ENCODE measurements around the gene MTCL3.

The MTCL3 gene

DNA sequence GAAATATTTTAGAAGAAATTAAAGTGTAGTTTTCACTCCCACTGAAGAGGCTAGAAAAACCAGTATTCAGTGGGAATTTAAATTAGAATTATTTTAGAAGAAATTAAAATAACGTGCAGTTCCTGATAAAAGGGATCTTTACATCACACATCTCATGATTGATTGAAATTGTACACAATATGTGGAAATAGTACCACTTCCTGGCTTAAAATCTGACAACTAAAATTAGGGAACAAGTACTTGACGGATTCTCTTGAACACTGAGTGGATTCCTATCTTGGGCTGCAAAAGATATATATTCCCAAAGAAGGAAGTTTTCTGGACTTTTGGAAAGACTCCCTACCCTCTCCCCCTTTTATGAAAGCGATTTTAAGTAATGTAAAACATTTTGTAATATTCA, 14.6 kb upstream of the MTCL3 start:
- Mint-ChIP-seq H3K4me3 (ENCODE audit: low read depth) (no peak overlapping the region), H3K4me1 (ENCODE audit: low read depth) (no peaks in the 10 kb centered on the region), H3K27me3 (ENCODE audit: low read depth) (peaks cover 34% of the 10 kb centered on the region), H3K9me3 (no peaks in the 10 kb centered on the region), H3K36me3 (ENCODE audit: low read depth) (no peaks in the 10 kb centered on the region), H3K27ac (no peak overlapping the region)
- intact Hi-C loops (cut with micrococcal nuclease), result no loop called here
- DNase-seq (ENCODE audit: low spot score), result no peak

DNA sequence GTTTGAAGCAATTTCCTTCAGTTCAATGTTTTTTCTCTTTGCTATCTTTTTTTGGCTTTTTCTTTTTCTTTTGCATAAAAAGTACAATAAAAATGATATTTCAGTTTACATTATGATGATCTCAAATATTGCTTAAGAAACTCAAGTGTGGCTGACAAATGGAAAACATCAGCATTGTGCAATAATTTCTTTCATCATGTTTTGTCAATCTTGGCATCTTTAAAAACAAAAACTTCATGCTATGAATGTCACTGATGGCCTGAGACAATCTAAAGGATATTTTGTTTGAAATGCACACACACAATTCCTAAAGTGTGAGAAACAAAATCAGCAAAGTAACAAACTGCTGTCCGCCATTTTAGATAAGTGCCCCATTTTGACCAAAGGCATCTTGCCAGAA, 13.9 kb upstream of the MTCL3 start:
- Mint-ChIP-seq H3K4me1 (ENCODE audit: low read depth) (no peaks in the 10 kb centered on the region), H3K4me3 (ENCODE audit: low read depth) (no peak overlapping the region), H3K27ac (no peak overlapping the region), H3K9me3 (no peaks in the 10 kb centered on the region), H3K36me3 (ENCODE audit: low read depth) (no peaks in the 10 kb centered on the region), H3K27me3 (ENCODE audit: low read depth) (peaks cover 39% of the 10 kb centered on the region)
- DNase-seq (ENCODE audit: low spot score), result no peak
- intact Hi-C loops (cut with micrococcal nuclease), result no loop called here

GRCh38 chr6:127522714-127523113, 3.6 kb upstream of the MTCL3 start:
- peaks cover 25% of the 10 kb centered on the region for H3K4me1 Mint-ChIP-seq (ENCODE audit: low read depth)
- no peaks in the 10 kb centered on the region for H3K36me3 Mint-ChIP-seq (ENCODE audit: low read depth)
- H3K4me3 Mint-ChIP-seq (ENCODE audit: low read depth), result no peak overlapping the region
- no peak overlapping the region for H3K27ac Mint-ChIP-seq
- no peaks in the 10 kb centered on the region for H3K9me3 Mint-ChIP-seq
- no peak for DNase-seq (ENCODE audit: low spot score)
- H3K27me3 Mint-ChIP-seq (ENCODE audit: low read depth), result peaks cover 33% of the 10 kb centered on the region
- intact Hi-C loops (cut with micrococcal nuclease), result no loop called here

DNA sequence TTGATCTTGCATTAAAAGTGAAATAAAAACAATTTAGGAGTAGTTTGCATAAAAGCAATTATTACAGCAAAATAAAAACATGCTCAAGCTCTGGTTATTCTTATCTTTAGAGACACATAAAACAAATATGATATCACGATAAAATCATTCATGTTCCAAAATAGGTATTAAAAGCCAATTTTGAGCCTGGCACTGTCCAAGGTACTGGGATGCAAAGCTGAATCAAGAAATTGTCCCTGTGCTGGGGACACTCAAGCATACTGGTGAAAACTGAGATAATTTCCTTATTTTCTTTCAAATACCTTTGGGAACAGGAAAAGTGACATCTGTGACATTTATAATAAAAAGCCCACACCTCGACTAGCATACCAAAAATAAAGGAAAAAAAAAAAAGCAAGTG, 931 bp upstream of the MTCL3 start:
- intact Hi-C loops (cut with micrococcal nuclease), result no loop called here
- Mint-ChIP-seq H3K9me3 (no peaks in the 10 kb centered on the region), H3K4me1 (ENCODE audit: low read depth) (peaks cover 37% of the 10 kb centered on the region), H3K27me3 (ENCODE audit: low read depth) (peaks cover 26% of the 10 kb centered on the region), H3K27ac (no peak overlapping the region), H3K4me3 (ENCODE audit: low read depth) (no peak overlapping the region), H3K36me3 (ENCODE audit: low read depth) (peaks cover 8% of the 10 kb centered on the region)
- no peak for DNase-seq (ENCODE audit: low spot score)

DNA sequence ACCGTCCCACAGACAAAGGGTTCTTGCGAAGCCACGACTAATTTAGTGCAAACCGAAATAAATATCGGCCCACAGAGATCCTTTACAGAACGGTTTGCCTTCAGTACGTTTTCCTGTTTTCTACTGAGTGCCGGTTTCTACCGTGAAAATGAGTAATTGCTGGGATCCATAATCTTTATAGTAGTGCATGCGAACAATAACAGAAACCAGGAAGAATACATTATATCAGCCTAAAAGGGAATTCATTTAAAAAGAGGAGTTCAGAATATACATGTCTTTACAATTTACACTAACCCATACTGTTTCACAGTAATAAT, 292 bp upstream of the MTCL3 start:
- H3K4me1 Mint-ChIP-seq (ENCODE audit: low read depth), result peaks cover 41% of the 10 kb centered on the region
- peaks cover 28% of the 10 kb centered on the region for H3K27me3 Mint-ChIP-seq (ENCODE audit: low read depth)
- DNase-seq (ENCODE audit: low spot score), result no peak
- H3K36me3 Mint-ChIP-seq (ENCODE audit: low read depth), result peaks cover 14% of the 10 kb centered on the region
- H3K27ac Mint-ChIP-seq, result peak overlapping the region; percentile 86
- peak overlapping the region; percentile 86 for H3K4me3 Mint-ChIP-seq (ENCODE audit: low read depth)
- intact Hi-C loops (cut with micrococcal nuclease), result loop anchor here (2.0 to 5.0 kb wide), 2 partner anchors 19 to 217 kb away; no protein-coding TSS in a partner anchor
- no peaks in the 10 kb centered on the region for H3K9me3 Mint-ChIP-seq

- Mint-ChIP-seq H3K36me3 (ENCODE audit: low read depth) (peaks cover 26% of the 10 kb centered on the region), H3K4me3 (ENCODE audit: low read depth) (peak overlapping the region; percentile 86), H3K27ac (peak overlapping the region; percentile 86), H3K27me3 (ENCODE audit: low read depth) (peaks cover 19% of the 10 kb centered on the region), H3K4me1 (ENCODE audit: low read depth) (peaks cover 48% of the 10 kb centered on the region), H3K9me3 (no peaks in the 10 kb centered on the region)
- intact Hi-C loops (cut with micrococcal nuclease), result loop anchor here (2.0 to 5.0 kb wide), 2 partner anchors 21 to 216 kb away; no protein-coding TSS in a partner anchor
- DNase-seq (ENCODE audit: low spot score), result no peak
These were observed 885 bp downstream of the MTCL3 start for GRCh38 chr6:127518191-127518709.

GRCh38 chr6:127517693-127518092, 1.4 kb downstream of the MTCL3 start:
- intact Hi-C loops (cut with micrococcal nuclease), result loop anchor here (2.0 to 5.0 kb wide), 4 partner anchors 21 to 251 kb away; partner anchors contain the start of gene RNF146
- Mint-ChIP-seq H3K4me1 (ENCODE audit: low read depth) (peaks cover 48% of the 10 kb centered on the region), H3K36me3 (ENCODE audit: low read depth) (peaks cover 31% of the 10 kb centered on the region), H3K27ac (peak overlapping the region; percentile 86), H3K9me3 (no peaks in the 10 kb centered on the region), H3K4me3 (ENCODE audit: low read depth) (peak overlapping the region; percentile 86), H3K27me3 (ENCODE audit: low read depth) (peaks cover 16% of the 10 kb centered on the region)
- no peak for DNase-seq (ENCODE audit: low spot score)

DNA sequence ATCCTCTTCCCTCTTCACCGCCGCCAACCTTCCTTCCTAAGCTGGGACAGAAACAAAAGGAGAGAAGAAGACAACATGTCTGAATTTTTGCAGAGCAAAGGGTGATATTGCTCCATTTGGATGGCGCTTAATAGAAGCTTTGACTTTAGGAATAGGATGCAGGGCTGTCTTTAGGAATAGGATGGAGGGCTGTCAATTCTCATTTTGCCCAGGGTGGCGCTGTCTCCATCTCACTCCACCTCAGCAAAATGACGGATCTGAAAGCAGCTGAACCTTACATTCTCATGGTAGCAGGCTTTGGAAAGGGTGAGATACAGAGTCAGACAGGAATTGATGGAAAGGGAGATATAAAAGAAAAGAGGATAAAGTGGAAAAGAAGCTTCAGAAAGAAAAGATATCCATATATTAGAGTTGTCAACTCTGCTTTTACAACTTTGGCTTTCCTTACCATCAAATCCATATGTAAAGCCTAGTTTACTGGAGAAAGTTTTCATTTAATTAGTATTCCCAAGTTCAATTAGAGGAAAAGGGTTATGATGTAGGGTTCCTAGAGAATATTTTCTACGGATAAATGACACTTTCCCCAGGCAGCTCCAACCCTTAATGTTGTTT, 2.4 kb downstream of the MTCL3 start:
- DNase-seq (ENCODE audit: low spot score), result peak; percentile 50
- Mint-ChIP-seq H3K4me1 (ENCODE audit: low read depth) (peaks cover 48% of the 10 kb centered on the region), H3K4me3 (ENCODE audit: low read depth) (peak overlapping the region; percentile 90), H3K27me3 (ENCODE audit: low read depth) (peaks cover 11% of the 10 kb centered on the region), H3K36me3 (ENCODE audit: low read depth) (peaks cover 38% of the 10 kb centered on the region), H3K9me3 (no peaks in the 10 kb centered on the region), H3K27ac (peak overlapping the region; percentile 73)
- intact Hi-C loops (cut with micrococcal nuclease), result loop anchor here (1.0 to 5.0 kb wide), 6 partner anchors 32 to 250 kb away; partner anchors contain the start of genes ECHDC1 and RNF146

GRCh38 chr6:127515794-127516661, 3.1 kb downstream of the MTCL3 start:
- Mint-ChIP-seq H3K27me3 (ENCODE audit: low read depth) (peaks cover 7% of the 10 kb centered on the region), H3K9me3 (no peaks in the 10 kb centered on the region), H3K4me1 (ENCODE audit: low read depth) (peaks cover 43% of the 10 kb centered on the region), H3K27ac (peak overlapping the region; percentile 73), H3K4me3 (ENCODE audit: low read depth) (peak overlapping the region; percentile 90), H3K36me3 (ENCODE audit: low read depth) (peaks cover 39% of the 10 kb centered on the region)
- DNase-seq (ENCODE audit: low spot score), result peak; percentile 73
- intact Hi-C loops (cut with micrococcal nuclease), result loop anchor here (1.0 to 5.0 kb wide), 6 partner anchors 32 to 249 kb away; partner anchors contain the start of genes ECHDC1 and RNF146

DNA sequence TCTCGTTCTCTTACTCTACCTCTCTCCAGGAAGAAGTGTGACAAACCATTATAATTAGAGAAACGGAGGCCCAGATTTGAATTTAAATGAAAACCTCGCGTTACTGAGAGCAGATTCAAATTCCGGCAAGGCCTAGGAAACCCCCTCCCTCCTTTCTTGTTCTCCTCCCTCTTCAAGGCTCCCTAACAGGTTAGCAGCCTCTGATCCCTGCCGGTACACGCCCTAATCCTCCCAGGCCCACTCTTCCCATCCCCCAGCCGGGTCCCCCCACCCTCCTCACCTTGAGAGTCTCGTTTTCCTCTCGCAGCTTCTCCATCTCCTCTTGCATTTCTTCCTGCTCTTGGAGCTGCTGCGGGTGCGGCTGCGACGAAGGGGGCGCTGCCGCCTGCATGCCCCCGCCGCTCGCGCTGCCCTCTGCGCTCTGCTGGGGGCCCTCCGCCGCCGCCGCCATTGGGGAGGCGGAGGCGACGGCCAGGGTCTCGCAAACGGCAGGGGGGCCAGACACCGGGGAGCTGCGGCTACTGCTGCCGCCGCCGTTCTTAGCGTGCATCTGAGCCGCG, 3.8 kb downstream of the MTCL3 start:
- peaks cover 7% of the 10 kb centered on the region for H3K27me3 Mint-ChIP-seq (ENCODE audit: low read depth)
- H3K4me1 Mint-ChIP-seq (ENCODE audit: low read depth), result peaks cover 43% of the 10 kb centered on the region
- peak overlapping the region; percentile 90 for H3K4me3 Mint-ChIP-seq (ENCODE audit: low read depth)
- H3K27ac Mint-ChIP-seq, result peak overlapping the region; percentile 63
- no peak for DNase-seq (ENCODE audit: low spot score)
- intact Hi-C loops (cut with micrococcal nuclease), result loop anchor here (5.0 kb wide), 1 partner anchor 213 kb away; no protein-coding TSS in a partner anchor
- H3K9me3 Mint-ChIP-seq, result no peaks in the 10 kb centered on the region
- peaks cover 46% of the 10 kb centered on the region for H3K36me3 Mint-ChIP-seq (ENCODE audit: low read depth)

GRCh38 chr6:127514773-127515227, 4.3 kb downstream of the MTCL3 start:
- Mint-ChIP-seq H3K27ac (peak overlapping the region; percentile 63), H3K9me3 (no peaks in the 10 kb centered on the region), H3K4me1 (ENCODE audit: low read depth) (peaks cover 42% of the 10 kb centered on the region), H3K4me3 (ENCODE audit: low read depth) (peak overlapping the region; percentile 90), H3K27me3 (ENCODE audit: low read depth) (peaks cover 7% of the 10 kb centered on the region), H3K36me3 (ENCODE audit: low read depth) (peaks cover 51% of the 10 kb centered on the region)
- peak; percentile 57 for DNase-seq (ENCODE audit: low spot score)
- intact Hi-C loops (cut with micrococcal nuclease), result loop anchor here (5.0 kb wide), 1 partner anchor 212 kb away; no protein-coding TSS in a partner anchor

- peak overlapping the region; percentile 90 for H3K4me3 Mint-ChIP-seq (ENCODE audit: low read depth)
- peaks cover 6% of the 10 kb centered on the region for H3K27me3 Mint-ChIP-seq (ENCODE audit: low read depth)
- intact Hi-C loops (cut with micrococcal nuclease), result no loop called here
- no peak for DNase-seq (ENCODE audit: low spot score)
- H3K4me1 Mint-ChIP-seq (ENCODE audit: low read depth), result peaks cover 40% of the 10 kb centered on the region
- peaks cover 57% of the 10 kb centered on the region for H3K36me3 Mint-ChIP-seq (ENCODE audit: low read depth)
- no peak overlapping the region for H3K27ac Mint-ChIP-seq
- H3K9me3 Mint-ChIP-seq, result no peaks in the 10 kb centered on the region
These were observed 4.9 kb downstream of the MTCL3 start for GRCh38 chr6:127514179-127514772.

All from activated T-helper 2 cell treated with anti-CD3 and anti-CD28 coated beads, Interferon-gamma antibody, Interleukin-2, Interleukin-4, amounts not matched to agents 10 μg/mL and 5 μg/mL and 100 μg/mL, durations not matched to agents 14 hours and 24 hours and 36 hours (primary cell).